GM23338 (cell line): ENCODE results near the gene CGB3.

Source experiments
- CREB1 ChIP-seq: fragments of 250-450 bp; sonication (Bioruptor Pico); IDR thresholded peaks from 2 replicates; pipeline ENCODE4 v1.5.0; 2020; ENCODE audit warnings: low read depth, mild to moderate bottlenecking, moderate library complexity
- CTCF ChIP-seq, 2 experiments: fragments of 200-600 bp in 1 of 2; sonication (generic) in 1 of 2; conservative IDR thresholded peaks; 2 replicates each; pipeline versions ENCODE4 v1.5.1 to v1.6.1; 2016 to 2017; ENCODE audit warnings: antibody characterized with exemption in 2 of 2, low read depth in 2 of 2, mild to moderate bottlenecking in 2 of 2, moderate library complexity in 1 of 2
- ETS1 ChIP-seq: IDR thresholded peaks from 2 replicates; pipeline ENCODE4 v1.6.1; 2016; ENCODE audit warnings: antibody characterized with exemption
- EZH2 ChIP-seq: fragments of 200-600 bp; sonication (generic); IDR thresholded peaks from one replicate; pipeline ENCODE4 v1.8.0; 2017; ENCODE audit warnings: antibody characterized with exemption, mild to moderate bottlenecking, low read depth; ENCODE audit not compliant: unreplicated experiment
- EZH2phosphoT487 ChIP-seq: fragments of 200-600 bp; sonication (generic); IDR thresholded peaks from one replicate; pipeline ENCODE4 v1.8.1; 2018; ENCODE audit warnings: antibody characterized with exemption; ENCODE audit not compliant: unreplicated experiment
- JUNB ChIP-seq: IDR thresholded peaks from one replicate; pipeline ENCODE4 v1.6.1; 2016; ENCODE audit warnings: antibody characterized with exemption; ENCODE audit not compliant: unreplicated experiment
- NANOG ChIP-seq: IDR thresholded peaks from 2 replicates; pipeline ENCODE4 v1.6.1; 2016; ENCODE audit warnings: antibody characterized with exemption, borderline replicate concordance
- POLR2AphosphoS5 ChIP-seq: IDR thresholded peaks from 2 replicates; pipeline ENCODE4 v1.6.1; 2016; ENCODE audit warnings: antibody characterized with exemption, low read depth
- REST ChIP-seq: IDR thresholded peaks from one replicate; pipeline ENCODE4 v1.6.1; 2018; ENCODE audit warnings: antibody characterized with exemption; ENCODE audit not compliant: unreplicated experiment

GRCh38 chr19:49042177-49042576, 18.0 kb upstream of the CGB3 start:
- TF ChIP-seq CTCF (conservative IDR thresholded peaks at IDR 0.05; ENCODE audit: low read depth in 2 of 2) (no peak), NANOG (no peak), POLR2AphosphoS5 (no peak), EZH2 (no peak), REST (no peak), ETS1 (no peak), JUNB (no peak), CREB1 (CRISPR knock-in tag) (no peak), EZH2phosphoT487 (no peak)
